GM19455 (cell line): Measurements from ENCODE around the gene GKN1.

ENCODE experiments used
- ATAC-seq: cut with Tn5 transposase; IDR thresholded peaks from one replicate; pipeline ENCODE4 v1.9.1; 2021; ENCODE audit not compliant: unreplicated experiment

Gene GKN1

DNA sequence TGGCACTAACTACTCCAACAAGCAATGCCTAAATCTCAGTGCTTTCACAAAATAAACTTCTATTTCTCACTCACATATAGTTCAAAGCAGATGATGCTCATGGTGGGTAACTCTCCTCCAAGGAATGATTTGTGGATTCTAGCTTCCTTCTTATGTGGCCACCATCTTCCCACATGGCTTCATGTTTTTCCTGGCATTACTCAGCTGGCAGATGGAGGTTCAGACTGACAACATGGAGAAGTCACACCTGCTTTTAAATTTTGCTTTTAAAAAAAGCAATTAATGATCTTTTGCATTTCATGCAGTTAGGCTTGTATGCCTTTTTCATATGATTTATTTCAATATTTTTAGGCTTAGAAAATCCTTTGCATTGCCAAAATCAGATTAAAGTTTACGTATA, 15.4 kb upstream of the GKN1 start:
- no peak for ATAC-seq

- no peak for ATAC-seq
Observed at GRCh38 chr2:68961380-68961779, 13.1 kb upstream of the GKN1 start.

- no peak for ATAC-seq
Observed at GRCh38 chr2:68964282-68964681, 10.2 kb upstream of the GKN1 start.

DNA sequence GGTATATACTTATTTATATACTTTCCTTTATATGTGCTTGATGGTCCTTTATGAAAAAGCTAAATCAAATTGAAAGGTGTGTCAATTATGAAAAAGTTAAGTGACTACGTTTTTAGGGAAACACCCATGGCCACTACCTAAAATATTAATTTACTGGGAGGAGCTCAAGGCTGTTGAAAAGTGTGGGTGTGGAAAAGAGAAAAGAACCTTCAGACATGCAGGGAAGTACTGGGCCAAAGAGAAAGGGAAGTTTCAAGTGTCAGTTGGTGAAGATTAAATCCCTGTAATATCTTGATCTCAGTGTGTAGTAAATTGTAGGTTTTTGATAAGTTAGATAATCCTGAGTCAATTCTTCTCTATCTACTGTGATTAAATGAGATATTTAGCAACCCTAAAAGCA, 6.2 kb upstream of the GKN1 start:
- no peak for ATAC-seq

DNA sequence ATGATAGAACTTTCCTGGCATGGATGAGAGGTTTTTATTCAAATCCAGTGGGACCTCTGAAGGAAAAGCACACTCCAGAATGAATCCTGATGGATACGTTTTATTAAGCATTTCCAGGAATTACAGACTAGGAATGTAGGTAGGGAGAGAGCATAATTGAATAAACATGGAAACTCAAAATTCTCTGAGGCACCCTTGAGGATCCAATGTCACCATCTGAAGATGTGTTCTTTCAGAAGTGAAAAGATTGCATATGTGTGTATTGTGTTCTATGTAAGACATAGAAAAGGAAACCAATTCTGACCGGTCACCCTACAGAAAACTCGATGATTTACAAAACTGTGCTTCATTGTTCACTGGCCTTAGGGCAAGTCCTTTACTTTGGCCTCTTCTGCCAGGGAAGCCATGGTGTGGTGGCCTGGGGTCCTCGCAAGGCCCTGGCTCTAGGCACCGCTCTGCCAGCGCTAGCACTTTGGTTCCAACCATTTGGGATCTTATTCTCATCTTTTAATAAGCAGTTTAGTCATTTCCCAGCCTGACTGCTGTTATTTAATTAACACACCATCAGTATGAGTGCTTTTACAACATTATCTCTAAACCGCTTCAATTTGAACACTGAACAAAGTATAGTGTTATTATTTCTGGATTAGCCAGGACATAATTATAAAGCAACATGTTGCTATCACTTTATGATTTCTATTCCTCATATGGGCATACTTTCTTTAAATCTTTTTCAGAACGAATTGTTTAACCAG, 4.5 kb upstream of the GKN1 start:
- ATAC-seq: no peak

DNA sequence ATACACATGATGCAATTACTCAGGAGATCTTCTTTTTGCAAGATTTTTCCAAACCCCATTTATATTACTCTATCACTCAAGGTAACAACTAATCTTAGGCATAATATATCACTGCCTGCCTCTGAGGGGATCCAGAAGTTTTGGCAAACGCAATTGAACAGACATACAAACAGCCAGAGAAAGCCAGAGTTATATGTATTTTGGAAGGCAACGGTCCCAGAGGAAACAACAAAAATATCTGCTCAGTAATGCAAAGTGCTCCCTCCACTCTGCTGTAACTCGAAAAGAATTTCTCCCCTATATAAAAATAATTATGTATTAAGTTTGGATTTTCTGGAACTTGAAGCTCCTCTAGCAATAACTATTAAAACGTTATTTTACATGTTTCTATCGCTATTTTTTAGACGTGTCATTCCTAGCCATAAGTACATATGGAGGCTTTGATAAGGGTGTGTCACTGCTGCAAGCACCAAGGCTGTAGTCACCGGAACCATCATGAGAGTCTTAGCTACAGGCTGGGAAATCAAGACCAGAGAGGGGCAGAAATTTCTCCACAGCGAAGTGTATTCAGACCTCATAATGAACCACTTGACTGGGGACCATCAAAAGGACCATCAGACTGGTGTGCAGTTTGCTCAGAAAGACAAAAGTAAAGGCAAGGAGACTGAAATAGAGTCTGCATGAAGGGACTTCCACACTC, 3.7 kb upstream of the GKN1 start:
- no peak for ATAC-seq

DNA sequence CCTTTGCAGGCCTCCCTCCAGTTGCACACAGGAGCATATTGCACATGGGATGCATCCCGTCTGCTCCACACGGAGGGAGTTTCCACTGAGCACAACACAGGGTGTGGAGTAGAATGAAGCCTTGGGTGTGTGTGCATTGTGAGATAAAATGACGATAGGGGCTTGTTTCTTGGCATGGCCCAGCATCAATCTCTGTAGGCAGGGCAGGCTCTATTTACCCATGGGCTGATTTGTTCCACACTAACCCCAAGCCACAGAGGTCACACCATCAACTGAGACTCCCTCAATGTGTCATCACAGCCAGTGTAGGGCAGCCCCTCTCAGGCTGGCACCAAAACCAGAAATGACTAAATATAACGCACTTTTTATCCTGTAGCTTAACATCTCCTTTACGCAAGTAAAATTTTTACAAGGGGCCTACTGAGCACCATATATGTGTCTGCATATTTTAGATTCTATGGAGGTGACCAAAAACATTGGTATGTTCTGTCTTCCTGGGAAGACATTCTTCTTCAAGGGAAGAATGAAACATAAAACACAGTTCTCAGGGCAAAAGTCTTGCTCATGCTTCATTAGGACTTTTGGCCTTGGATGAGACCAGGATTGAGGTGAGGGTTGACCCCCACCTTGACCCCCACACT, 2.7 kb upstream of the GKN1 start:
- ATAC-seq: no peak

DNA sequence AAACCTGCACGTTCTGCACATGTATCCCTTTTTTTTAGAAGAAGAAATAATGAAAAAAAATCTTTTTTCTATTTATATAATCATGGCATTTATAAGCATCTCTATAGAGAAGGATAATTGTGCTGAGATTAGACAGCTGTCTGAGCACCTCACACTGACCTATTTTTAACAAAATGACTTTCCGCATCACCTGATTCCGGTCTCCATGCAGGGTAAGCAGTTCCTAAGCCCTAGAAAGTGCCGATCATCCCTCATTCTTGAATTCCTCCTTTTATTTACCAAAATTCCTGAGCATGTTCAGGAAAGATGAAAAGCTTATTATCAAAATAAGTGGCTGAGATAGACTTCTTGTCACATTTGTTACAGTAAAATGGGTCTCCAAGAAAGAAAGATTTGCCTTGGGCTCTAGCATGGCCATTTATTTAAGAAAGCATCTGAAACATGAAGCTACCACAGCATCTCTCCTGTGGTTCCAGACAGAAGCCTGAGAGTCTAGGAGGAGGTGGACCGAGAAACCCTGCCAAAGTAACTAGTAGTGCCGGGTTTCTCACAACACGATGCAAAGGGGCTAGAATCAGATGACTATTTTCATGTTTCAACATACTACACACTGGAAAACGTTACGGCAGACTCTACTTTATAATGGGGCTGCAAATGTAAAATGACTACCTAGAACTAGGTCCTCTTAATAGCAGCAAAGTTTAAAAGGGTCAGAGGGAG, 670 bp downstream of the GKN1 start:
- ATAC-seq: no peak

- no peak for ATAC-seq
Observed at GRCh38 chr2:68975844-68976243, 1.4 kb downstream of the GKN1 start.

DNA sequence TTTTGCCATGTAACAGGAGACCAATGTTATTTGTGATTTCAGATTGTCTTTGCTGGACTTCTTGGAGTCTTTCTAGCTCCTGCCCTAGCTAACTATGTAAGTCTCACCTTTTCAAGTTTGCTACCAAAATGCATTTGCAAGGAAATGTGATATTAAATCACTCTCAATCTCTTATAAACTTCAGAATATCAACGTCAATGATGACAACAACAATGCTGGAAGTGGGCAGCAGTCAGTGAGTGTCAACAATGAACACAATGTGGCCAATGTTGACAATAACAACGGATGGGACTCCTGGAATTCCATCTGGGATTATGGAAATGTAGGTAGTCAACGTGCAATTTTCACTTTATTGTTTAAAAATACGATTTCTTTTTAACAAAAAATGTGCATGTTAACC, 3.0 kb downstream of the GKN1 start:
- ATAC-seq: no peak

GRCh38 chr2:68978098-68978497, 3.7 kb downstream of the GKN1 start:
- ATAC-seq: no peak

GRCh38 chr2:68980956-68981355, 6.5 kb downstream of the GKN1 start:
- no peak for ATAC-seq

DNA sequence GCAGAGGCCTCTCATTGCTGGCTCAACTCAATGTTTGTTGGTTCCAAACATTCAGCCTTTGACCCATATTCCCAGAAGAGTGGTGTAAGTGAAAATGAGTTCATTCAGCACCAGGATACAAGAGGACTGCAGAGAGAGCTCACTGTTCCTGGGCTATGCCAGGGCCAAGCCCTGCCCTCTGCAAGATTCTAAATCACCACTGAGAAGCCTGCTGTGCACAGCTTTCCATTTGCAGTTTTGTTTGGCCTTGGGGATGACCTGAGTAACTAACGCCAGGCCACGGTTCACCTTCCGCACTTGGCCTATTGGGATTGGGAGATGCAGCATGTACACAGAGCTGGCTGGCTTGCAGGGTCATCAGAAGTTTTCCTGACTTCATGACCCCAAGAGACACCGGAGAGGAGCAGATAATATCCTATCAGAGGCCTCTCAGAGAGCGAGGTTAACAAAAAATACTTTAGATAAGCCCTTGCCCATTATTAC, 12.6 kb downstream of the GKN1 start:
- ATAC-seq: no peak

GRCh38 chr2:68989035-68989434, 14.6 kb downstream of the GKN1 start:
- no peak for ATAC-seq

GRCh38 chr2:68992341-68992740, 17.9 kb downstream of the GKN1 start:
- ATAC-seq: no peak

DNA sequence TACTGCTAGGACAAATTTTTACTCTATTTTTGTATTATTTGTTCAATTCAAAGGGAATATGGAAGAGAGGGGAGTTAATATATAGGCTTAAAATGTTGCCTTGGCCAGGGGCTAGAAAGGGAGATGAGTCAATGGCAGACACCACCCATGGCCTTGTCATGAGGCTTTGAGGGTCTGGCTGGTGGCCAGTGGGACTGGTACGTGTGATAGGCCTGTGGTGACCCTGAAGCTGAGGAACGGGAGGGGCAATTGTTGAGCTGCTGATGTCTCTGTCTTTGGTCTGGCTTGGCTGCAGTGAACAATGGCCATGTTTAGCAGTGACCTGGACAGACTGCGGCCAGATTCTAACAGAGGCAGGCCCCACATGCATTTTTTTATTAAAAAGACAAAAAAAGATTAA, 18.5 kb downstream of the GKN1 start:
- no peak for ATAC-seq

- ATAC-seq: no peak
Observed at GRCh38 chr2:68993660-68994059, 19.2 kb downstream of the GKN1 start.

GRCh38 chr2:68994864-68995263, 20.4 kb downstream of the GKN1 start:
- no peak for ATAC-seq

- no peak for ATAC-seq
Observed at GRCh38 chr2:68995916-68996315, 21.5 kb downstream of the GKN1 start.

DNA sequence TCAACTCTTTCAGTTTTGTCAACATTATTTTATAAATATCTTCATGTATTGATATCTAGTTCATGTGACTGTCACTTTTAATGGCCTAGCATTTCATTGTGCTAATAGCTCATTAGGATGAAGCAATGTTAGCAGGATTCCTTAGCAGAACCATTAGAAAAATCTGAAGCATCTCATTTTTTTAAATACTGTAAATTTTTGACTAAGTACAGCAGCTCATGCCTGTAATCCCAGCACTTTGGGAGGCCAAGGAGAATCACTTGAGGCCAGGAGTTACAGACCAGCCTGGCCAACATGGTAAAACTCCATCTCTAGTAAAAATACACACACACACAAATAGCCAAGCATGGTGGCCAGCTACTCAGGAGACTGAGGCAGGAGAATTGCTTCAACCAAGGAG, 23.0 kb downstream of the GKN1 start:
- no peak for ATAC-seq

DNA sequence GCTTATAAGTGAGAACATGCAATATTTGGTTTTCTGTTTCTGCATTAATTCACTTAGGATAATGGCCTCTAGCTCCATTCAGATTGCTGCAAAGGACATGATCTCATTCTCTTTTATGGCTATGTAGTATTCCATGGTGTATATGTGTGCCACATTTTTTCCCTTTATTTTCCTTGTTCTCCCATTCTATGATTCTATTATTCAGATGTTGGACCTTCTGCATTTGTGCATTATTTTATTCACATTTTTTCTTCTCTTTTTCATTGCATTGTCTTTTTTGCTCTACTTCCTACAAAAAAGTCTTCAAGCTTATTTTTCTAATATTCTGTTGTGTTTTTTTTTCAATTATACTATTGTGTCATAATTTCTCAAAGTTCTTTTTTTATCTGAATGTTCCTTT, 27.4 kb downstream of the GKN1 start:
- ATAC-seq: no peak
